DOHH2 (cell line): ENCODE measurements around the gene KCNJ12.

Source experiments
- H3F3A ChIP-seq: fragments of 200-600 bp; sonication (generic), shearing (Covaris generic); 2 replicates; pipeline ENCODE4 v1.6.0; 2016; ENCODE audit warnings: antibody characterized with exemption, mild to moderate bottlenecking; ENCODE audit not compliant: control insufficient read depth, insufficient read depth
- H3K27ac ChIP-seq: fragments of 200-600 bp; sonication (generic); 2 replicates; pipeline ENCODE4 v1.5.1; 2014; ENCODE audit warnings: low read depth, mild to moderate bottlenecking, low read length, moderate library complexity
- H3K27me3 ChIP-seq: fragments of 200-600 bp; sonication (generic); 2 replicates; pipeline ENCODE4 v1.6.1; 2014; ENCODE audit warnings: mild to moderate bottlenecking, low read length, mixed read lengths; ENCODE audit not compliant: control insufficient read depth
- H3K36me3 ChIP-seq: fragments of 200-600 bp; sonication (generic); 2 replicates; pipeline ENCODE4 v1.6.1; 2014; ENCODE audit warnings: mild to moderate bottlenecking, low read length, moderate library complexity, mixed read lengths; ENCODE audit not compliant: control insufficient read depth
- H3K4me1 ChIP-seq: fragments of 200-600 bp; sonication (generic); 2 replicates; pipeline ENCODE4 v1.6.1; 2014; ENCODE audit warnings: mild to moderate bottlenecking, low read length, mixed read lengths; ENCODE audit not compliant: control insufficient read depth
- H3K4me2 ChIP-seq: fragments of 200-600 bp; sonication (generic); 2 replicates; pipeline ENCODE4 v1.6.0; 2014; ENCODE audit warnings: mild to moderate bottlenecking, low read length, moderate library complexity
- H3K4me3 ChIP-seq: fragments of 200-600 bp; sonication (generic); 2 replicates; pipeline ENCODE4 v1.5.1; 2014; ENCODE audit warnings: mild to moderate bottlenecking, low read length, mixed read lengths
- H3K79me2 ChIP-seq: fragments of 200-600 bp; sonication (generic); 2 replicates; pipeline ENCODE4 v1.6.1; 2014; ENCODE audit warnings: mild to moderate bottlenecking, low read length, mixed read lengths; ENCODE audit not compliant: control insufficient read depth
- H3K9me2 ChIP-seq: fragments of 200-600 bp; sonication (generic); replicated peaks from 2 replicates; pipeline ENCODE4 v1.6.1; 2014; ENCODE audit warnings: mild to moderate bottlenecking, low read length, mixed read lengths; ENCODE audit not compliant: control insufficient read depth
- H3K9me3 ChIP-seq: fragments of 200-600 bp; sonication (generic); 2 replicates; pipeline ENCODE4 v1.6.1; 2014; ENCODE audit warnings: antibody characterized with exemption, low read length, mixed read lengths; ENCODE audit not compliant: control insufficient read depth, insufficient read depth
- H4K20me1 ChIP-seq: fragments of 200-600 bp; sonication (generic); 2 replicates; pipeline ENCODE4 v1.6.0; 2014; ENCODE audit warnings: low read depth, mild to moderate bottlenecking, antibody characterized with exemption, low read length, moderate library complexity; ENCODE audit not compliant: control insufficient read depth, insufficient read depth
- EZH2phosphoT487 ChIP-seq: fragments of 200-600 bp; sonication (generic); IDR thresholded peaks from 2 replicates; pipeline ENCODE4 v1.6.1; 2017; ENCODE audit warnings: borderline replicate concordance, mild to moderate bottlenecking, antibody characterized with exemption, low read length, moderate library complexity, mixed read lengths
- TF ChIP-seq, protein P1 (sequence below): fragments of 200-600 bp; sonication (generic); IDR thresholded peaks from one replicate; pipeline ENCODE4 v1.5.1; 2014; ENCODE audit warnings: antibody characterized with exemption, mild to moderate bottlenecking, low read depth, low read length; ENCODE audit not compliant: poor library complexity, severe bottlenecking

The KCNJ12 gene

DNA sequence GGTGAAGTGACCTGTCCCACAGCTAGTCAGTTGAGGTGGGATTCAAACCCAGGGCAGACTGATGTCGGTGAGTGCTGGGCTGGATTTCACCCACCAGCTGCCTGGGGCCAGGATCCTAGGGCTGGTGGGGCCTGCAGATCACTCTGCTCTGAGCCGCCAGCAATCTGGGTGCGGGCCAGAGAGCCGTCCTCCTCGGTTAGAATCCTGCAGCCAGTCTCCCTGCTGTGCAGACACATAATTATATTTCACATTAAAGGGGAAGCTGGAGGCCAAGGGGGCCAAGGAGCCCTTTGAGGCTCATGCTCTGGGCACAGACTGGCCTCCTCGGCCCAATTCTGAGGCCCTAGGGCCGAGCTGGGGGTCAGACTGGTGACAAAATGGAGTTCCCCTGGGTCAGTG, 996 bp upstream of the KCNJ12 start:
- Histone ChIP-seq H3F3A (no peaks in the 10 kb centered on the region), H3K4me1 (peaks cover 14% of the 10 kb centered on the region), H3K9me2 (no peaks in the 10 kb centered on the region), H3K9me3 (no peaks in the 10 kb centered on the region), H3K79me2 (no peaks in the 10 kb centered on the region), H4K20me1 (no peaks in the 10 kb centered on the region), H3K27ac (no peak overlapping the region), H3K36me3 (no peaks in the 10 kb centered on the region), H3K4me3 (no peak overlapping the region), H3K27me3 (peaks cover 6% of the 10 kb centered on the region), H3K4me2 (no peak overlapping the region)
- TF ChIP-seq, protein P1, sequence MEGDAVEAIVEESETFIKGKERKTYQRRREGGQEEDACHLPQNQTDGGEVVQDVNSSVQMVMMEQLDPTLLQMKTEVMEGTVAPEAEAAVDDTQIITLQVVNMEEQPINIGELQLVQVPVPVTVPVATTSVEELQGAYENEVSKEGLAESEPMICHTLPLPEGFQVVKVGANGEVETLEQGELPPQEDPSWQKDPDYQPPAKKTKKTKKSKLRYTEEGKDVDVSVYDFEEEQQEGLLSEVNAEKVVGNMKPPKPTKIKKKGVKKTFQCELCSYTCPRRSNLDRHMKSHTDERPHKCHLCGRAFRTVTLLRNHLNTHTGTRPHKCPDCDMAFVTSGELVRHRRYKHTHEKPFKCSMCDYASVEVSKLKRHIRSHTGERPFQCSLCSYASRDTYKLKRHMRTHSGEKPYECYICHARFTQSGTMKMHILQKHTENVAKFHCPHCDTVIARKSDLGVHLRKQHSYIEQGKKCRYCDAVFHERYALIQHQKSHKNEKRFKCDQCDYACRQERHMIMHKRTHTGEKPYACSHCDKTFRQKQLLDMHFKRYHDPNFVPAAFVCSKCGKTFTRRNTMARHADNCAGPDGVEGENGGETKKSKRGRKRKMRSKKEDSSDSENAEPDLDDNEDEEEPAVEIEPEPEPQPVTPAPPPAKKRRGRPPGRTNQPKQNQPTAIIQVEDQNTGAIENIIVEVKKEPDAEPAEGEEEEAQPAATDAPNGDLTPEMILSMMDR: no peak
- TF ChIP-seq EZH2phosphoT487: no peak

DNA sequence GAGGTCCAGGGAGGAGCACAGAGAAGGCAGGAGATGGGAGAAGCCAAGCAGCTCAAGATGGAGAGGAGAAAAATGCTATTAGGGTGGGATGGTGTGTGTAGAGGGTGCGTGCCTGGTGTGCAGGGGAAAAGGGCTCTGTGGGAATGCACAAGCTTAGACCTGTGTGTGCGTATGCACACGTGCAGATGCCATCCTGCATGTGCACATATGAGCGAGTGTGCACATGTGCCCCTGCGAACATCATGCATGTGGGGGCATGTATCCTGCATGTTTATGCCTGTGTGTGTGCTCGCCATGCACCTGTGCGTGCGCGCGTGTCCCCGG, 438 bp upstream of the KCNJ12 start:
- H3K4me2 ChIP-seq: no peak overlapping the region
- no peaks in the 10 kb centered on the region for H3F3A ChIP-seq
- no peaks in the 10 kb centered on the region for H3K79me2 ChIP-seq
- no peak overlapping the region for H3K27ac ChIP-seq
- no peaks in the 10 kb centered on the region for H4K20me1 ChIP-seq
- H3K9me2 ChIP-seq: no peaks in the 10 kb centered on the region
- H3K4me1 ChIP-seq: peaks cover 8% of the 10 kb centered on the region
- H3K4me3 ChIP-seq: no peak overlapping the region
- no peaks in the 10 kb centered on the region for H3K9me3 ChIP-seq
- TF ChIP-seq EZH2phosphoT487: no peak
- TF ChIP-seq, protein P1: no peak
- peaks cover 6% of the 10 kb centered on the region for H3K27me3 ChIP-seq
- no peaks in the 10 kb centered on the region for H3K36me3 ChIP-seq

DNA sequence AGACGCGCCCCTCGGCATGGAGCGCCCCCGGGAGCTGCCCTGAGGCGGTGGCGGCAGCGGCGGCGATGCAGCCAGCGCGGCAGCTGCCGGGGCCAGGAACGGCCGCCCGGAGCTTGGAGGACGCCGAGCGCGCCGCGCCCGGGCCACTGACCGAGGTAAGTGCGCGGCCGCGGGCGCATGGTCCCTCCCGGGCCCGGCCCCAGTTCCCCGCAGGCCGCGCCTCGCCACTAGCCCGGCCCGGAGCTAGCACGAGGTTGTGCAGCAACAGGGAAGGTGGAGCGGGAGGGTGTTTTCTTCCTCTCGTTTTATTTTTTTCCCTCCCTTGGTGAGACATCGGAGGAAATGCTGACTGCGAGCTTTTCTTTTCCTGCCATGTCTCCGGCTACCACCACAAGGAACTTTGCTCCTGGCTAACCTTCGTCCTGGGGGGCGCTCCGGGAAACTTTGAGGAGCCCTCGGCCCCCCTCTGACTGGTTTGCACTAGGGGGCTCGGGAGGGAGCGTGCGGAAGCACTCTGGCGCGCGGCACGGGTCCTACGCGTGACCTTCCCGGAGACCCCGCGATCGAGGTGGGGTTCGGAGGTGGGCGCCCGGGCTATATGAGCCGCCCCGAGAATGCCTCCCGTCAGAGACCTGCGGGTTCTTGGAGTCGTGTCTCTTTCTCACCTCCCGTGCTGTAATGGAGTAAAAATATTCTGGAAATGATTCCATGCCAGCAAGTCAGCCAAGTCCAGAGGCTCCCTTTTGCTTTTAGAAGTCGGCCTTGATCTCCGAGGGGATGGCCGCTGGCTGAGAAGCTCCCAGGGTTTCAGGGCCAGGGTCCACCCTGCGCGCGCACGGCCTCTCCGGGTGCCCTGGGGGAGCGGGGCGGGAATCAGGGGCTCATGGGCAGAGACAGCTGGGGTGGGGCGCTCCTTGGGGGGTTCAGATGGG, 868 bp downstream of the KCNJ12 start:
- H3K27ac ChIP-seq: no peak overlapping the region
- TF ChIP-seq, protein P1: no peak
- no peak for TF ChIP-seq EZH2phosphoT487
- no peaks in the 10 kb centered on the region for H3K9me2 ChIP-seq
- peaks cover 6% of the 10 kb centered on the region for H3K27me3 ChIP-seq
- no peaks in the 10 kb centered on the region for H3K36me3 ChIP-seq
- no peaks in the 10 kb centered on the region for H3F3A ChIP-seq
- no peak overlapping the region for H3K4me3 ChIP-seq
- H4K20me1 ChIP-seq: no peaks in the 10 kb centered on the region
- no peak overlapping the region for H3K4me2 ChIP-seq
- H3K9me3 ChIP-seq: no peaks in the 10 kb centered on the region
- H3K4me1 ChIP-seq: peaks cover 5% of the 10 kb centered on the region
- no peaks in the 10 kb centered on the region for H3K79me2 ChIP-seq
